A549 treated with CORT108297 at 1 μM for 4 hours (cell line): ENCODE results near the gene ZNF281. TPM values are rescaled to one million over a fixed set of nuclear protein-coding genes. Genes with fewer than 3 reads are reported as not detected.

Source experiments
- total RNA-seq: library from RNA; stranded (reverse); fragments of 200-300 nt; extraction: Qiagen RNA extraction; gene quantifications from 5 replicates; pipeline ENCODE4 v1.2.3, GENCODE V29; 2022

Gene ZNF281
- 31.5 to 39.4 TPM (median 33.7 TPM) in 5 replicates for total RNA-seq

GRCh38 chr1:200409761-200410565, at the start of gene ZNF281:
ZNF281 (minus strand) TSS chr1:200410036; CDS start chr1:200409705, 331 bp downstream.

Other genes starting within 250 kb of the ZNF281 start
- 7.8 to 12.7 TPM (median 10.9 TPM) in 5 replicates for gene KIF14, start 210.7 kb upstream of the ZNF281 start, total RNA-seq